Small intestine (tissue), 7 donors: Measurements from ENCODE around the gene SSX2IP. TPM values are rescaled to one million over a fixed set of nuclear protein-coding genes. Genes with fewer than 3 reads are reported as not detected.

Experiments
- DNase-seq, 2 donors: peaks; one replicate each; pipeline versions ENCODE4 v3.0.0 to v3.0.0-alpha.2; 2013
- FAIRE-seq: peaks from 2 replicates; lab custom pipeline; 2012; peaks lifted over from hg19 to GRCh38; lab: Jason Lieb, UNC
- H3K27ac ChIP-seq, 3 donors: one replicate each; pipeline ENCODE4 v1.5.1; 2013; ENCODE audit warnings: low read length in 2 of 3, mild to moderate bottlenecking in 2 of 3, control low read depth in 1 of 3, inconsistent platforms in 1 of 3, low read depth in 1 of 3, moderate library complexity in 1 of 3
- H3K27me3 ChIP-seq, 3 donors: one replicate each; pipeline ENCODE4 v1.6.1; 2013; ENCODE audit warnings: low read length in 3 of 3, inconsistent platforms in 1 of 3; ENCODE audit not compliant: control insufficient read depth in 3 of 3, insufficient read depth in 3 of 3
- H3K36me3 ChIP-seq, 3 donors: one replicate each; pipeline ENCODE4 v1.6.1; 2013; ENCODE audit warnings: low read length in 3 of 3, inconsistent platforms in 1 of 3, low read depth in 1 of 3, mild to moderate bottlenecking in 1 of 3, moderate library complexity in 1 of 3; ENCODE audit not compliant: control insufficient read depth in 3 of 3, insufficient read depth in 2 of 3
- H3K4me1 ChIP-seq, 3 donors: one replicate each; pipeline ENCODE4 v1.6.1; 2013; ENCODE audit warnings: low read length in 2 of 3, inconsistent platforms in 1 of 3, low read depth in 1 of 3, mild to moderate bottlenecking in 1 of 3, moderate library complexity in 1 of 3; ENCODE audit not compliant: control insufficient read depth in 3 of 3, insufficient read depth in 2 of 3
- H3K4me3 ChIP-seq, 3 donors: one replicate each; pipeline ENCODE4 v1.5.1; 2013; ENCODE audit warnings: low read length in 3 of 3, control low read depth in 1 of 3, inconsistent platforms in 1 of 3, low read depth in 1 of 3, mild to moderate bottlenecking in 1 of 3, moderate library complexity in 1 of 3
- H3K9me3 ChIP-seq, 2 donors: one replicate each; pipeline ENCODE4 v1.6.1; 2013; ENCODE audit warnings: low read depth in 1 of 2, low read length in 1 of 2; ENCODE audit not compliant: control insufficient read depth in 2 of 2, insufficient read depth in 1 of 2
- WGBS, 3 donors: extraction: QIAGEN DNeasy Blood & Tissue Kit; methylation state at CpG; one replicate each; pipeline ENCODE4 v1.1.7; 2013; 5-methylcytosine and 5-hydroxymethylcytosine counted together
- polyA plus RNA-seq, 4 donors: library from polyadenylated mRNA; stranded (reverse) in 3 of 4; unstranded in 1 of 4; fragments of 200-250 nt in 3 of 4; fragments of 120-200 nt in 1 of 4; gene quantifications; one replicate each; pipeline versions ENCODE4 v1.2.1 to v1.2.3, GENCODE V29; 2013
- donor health status: healthy with polysubstance abuse.
- donor health status: control.
- donor health status: control.
- donor health status: Bipolar disorder and iron deficiency.
- donor health status: healthy.

The SSX2IP gene
- polyA plus RNA-seq, 4 donors = 5.7 to 55.3 (median 13.6) TPM

DNA sequence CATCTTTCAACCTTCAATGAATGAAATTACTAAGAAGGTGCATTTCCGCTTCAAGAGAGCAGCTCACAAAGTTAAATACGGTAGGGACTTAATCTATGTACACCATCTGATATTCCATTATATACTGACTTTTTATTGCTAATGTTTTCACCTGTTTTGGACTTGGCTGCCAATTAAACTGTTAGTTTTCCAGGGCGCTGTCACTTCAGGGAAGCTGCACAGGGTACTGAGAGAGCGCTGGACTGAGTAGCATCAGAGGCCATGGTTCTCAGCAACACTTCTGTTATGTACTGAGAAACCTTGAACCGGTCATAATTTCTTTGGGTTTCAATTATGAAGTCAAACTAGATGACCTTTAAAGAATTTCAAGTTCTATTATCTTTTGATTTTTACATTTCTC, 8.2 kb downstream of the SSX2IP start:
- peaks cover 0 to 7% of the 10 kb centered on the region in 2 donors for H3K9me3 ChIP-seq
- H3K27me3 ChIP-seq = no peaks in the 10 kb centered on the region
- DNase-seq (no peak), FAIRE-seq (no peak)
- 87 to 93% (median 89%) methylated on average over 5 of the region's 5 CpGs for WGBS, 3 donors
- peaks cover 0 to 9% (median 2%) of the 10 kb centered on the region in 3 donors for H3K36me3 ChIP-seq
- no peak overlapping the region for H3K27ac ChIP-seq
- H3K4me1 ChIP-seq = peaks cover 0 to 7% (median 4%) of the 10 kb centered on the region in 3 donors
- no peak overlapping the region for H3K4me3 ChIP-seq

DNA sequence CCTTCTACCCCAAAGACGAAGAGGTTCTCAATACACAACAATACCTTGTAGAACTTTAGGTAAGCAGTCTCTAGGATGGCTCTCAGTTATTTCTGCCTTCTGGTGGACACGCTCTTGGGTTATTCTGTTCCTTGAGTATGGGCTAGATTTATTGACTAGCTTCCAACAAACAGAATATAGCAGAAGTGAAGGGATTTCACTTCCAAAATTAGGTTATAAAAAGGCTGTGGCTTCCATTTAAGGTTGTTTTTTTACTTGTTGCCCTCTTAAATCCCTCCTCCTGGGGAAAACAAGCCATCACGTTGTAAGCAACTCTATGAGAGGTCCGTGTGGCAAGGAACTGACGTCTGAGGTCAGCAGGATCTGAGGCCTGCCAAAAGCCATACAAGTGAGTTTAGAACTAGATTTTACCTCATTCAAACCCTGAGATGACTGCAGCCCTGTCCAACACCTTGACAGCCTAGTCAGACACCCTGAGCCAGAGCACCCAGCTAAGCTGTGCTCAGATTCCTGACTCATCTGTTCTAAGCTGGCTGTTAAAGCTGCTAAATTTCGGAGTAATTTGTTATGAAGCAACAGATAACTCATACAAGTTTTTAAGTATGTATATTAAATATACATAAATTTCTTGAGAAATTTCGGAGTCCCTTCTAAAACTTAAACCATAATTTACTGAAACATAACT, 12.7 kb downstream of the SSX2IP start:
- Histone ChIP-seq H3K4me1 (peaks cover 0 to 20% (median 0%) of the 10 kb centered on the region in 3 donors), H3K9me3 (peaks cover 0 to 4% of the 10 kb centered on the region in 2 donors), H3K27ac (no peak overlapping the region), H3K4me3 (no peak overlapping the region), H3K27me3 (no peaks in the 10 kb centered on the region), H3K36me3 (peaks cover 0 to 14% (median 2%) of the 10 kb centered on the region in 3 donors)
- 81 to 84% (median 82%) methylated on average over 7 of the region's 7 CpGs for WGBS, 3 donors
- FAIRE-seq (no peak), DNase-seq (no peak)

DNA sequence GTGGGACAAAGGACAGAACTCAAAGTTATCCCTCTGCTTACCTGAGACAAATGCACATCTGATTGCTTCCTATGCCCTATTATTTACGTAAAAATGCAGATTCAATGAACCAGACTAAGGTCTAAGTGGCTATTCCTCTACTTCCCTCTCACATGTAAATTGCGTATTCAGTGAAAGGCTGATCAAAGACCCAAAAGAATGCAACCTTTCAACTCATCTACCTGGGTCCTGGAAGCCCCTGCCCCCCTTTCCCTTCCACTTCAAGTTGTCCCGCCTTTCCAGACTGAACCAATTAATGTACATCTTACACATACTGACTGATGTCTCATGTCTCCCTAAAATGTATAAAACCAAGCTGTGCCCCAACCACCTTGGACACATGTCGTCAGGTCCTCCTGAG, 14.6 kb downstream of the SSX2IP start:
- 95 to 97% (median 95%) methylated on average over 4 of the region's 4 CpGs for WGBS, 3 donors
- Histone ChIP-seq H3K4me3 (no peak overlapping the region), H3K27ac (no peak overlapping the region), H3K36me3 (peaks cover 0 to 14% (median 2%) of the 10 kb centered on the region in 3 donors), H3K4me1 (peaks cover 0 to 20% (median 0%) of the 10 kb centered on the region in 3 donors), H3K9me3 (peaks cover 0 to 4% of the 10 kb centered on the region in 2 donors), H3K27me3 (no peaks in the 10 kb centered on the region)
- no peak for DNase-seq
- FAIRE-seq = no peak

- WGBS, 3 donors = 14 to 46% (median 17%) methylated on average over 1 of the region's 1 CpG
Measured at GRCh38 chr1:84675106-84675505, 15.2 kb downstream of the SSX2IP start.

GRCh38 chr1:84674705-84675104, 15.6 kb downstream of the SSX2IP start:
- Histone ChIP-seq H3K4me3 (no peak overlapping the region), H3K27ac (peak overlapping the region in 1 of 3 donors; percentile 15), H3K9me3 (peaks cover 0 to 4% of the 10 kb centered on the region in 2 donors), H3K4me1 (peaks cover 0 to 20% (median 0%) of the 10 kb centered on the region in 3 donors), H3K36me3 (peaks cover 0 to 13% (median 2%) of the 10 kb centered on the region in 3 donors), H3K27me3 (no peaks in the 10 kb centered on the region)
- FAIRE-seq (no peak), DNase-seq (peak in 1 of 2 donors; percentile 52)
- 14 to 71% (median 35%) methylated on average over 3 of the region's 3 CpGs for WGBS, 3 donors

More at GRCh38 chr1:84675106-84675505, 15.2 kb downstream of the SSX2IP start:
- Histone ChIP-seq H3K4me3 (no peak overlapping the region), H3K36me3 (peaks cover 0 to 14% (median 2%) of the 10 kb centered on the region in 3 donors), H3K4me1 (peaks cover 0 to 20% (median 0%) of the 10 kb centered on the region in 3 donors), H3K27ac (no peak overlapping the region), H3K27me3 (no peaks in the 10 kb centered on the region), H3K9me3 (peaks cover 0 to 4% of the 10 kb centered on the region in 2 donors)
- FAIRE-seq (no peak), DNase-seq (no peak)

DNA sequence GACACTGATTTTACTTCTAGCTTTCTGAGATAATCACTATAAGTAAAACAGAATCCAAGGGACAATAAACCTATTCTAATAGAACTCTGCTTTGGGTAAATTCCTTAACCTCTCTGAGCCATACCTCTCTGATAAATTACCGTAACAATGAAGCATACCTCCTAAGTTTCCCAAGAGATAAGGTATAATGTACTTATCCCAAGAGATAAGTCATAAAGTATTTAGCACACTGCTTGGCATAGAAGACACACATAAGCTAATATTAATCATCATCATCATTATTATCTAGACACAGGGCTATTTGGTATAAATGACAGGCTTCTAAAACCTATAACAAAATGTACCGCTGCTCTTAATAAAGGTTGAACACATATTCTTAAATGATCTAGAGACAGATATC, 16.2 kb downstream of the SSX2IP start:
- peaks cover 0 to 11% (median 4%) of the 10 kb centered on the region in 3 donors for H3K36me3 ChIP-seq
- no peak overlapping the region for H3K27ac ChIP-seq
- H3K9me3 ChIP-seq = peaks cover 0 to 4% of the 10 kb centered on the region in 2 donors
- no peak overlapping the region for H3K4me3 ChIP-seq
- peaks cover 0 to 20% (median 0%) of the 10 kb centered on the region in 3 donors for H3K4me1 ChIP-seq
- no peaks in the 10 kb centered on the region for H3K27me3 ChIP-seq
- 41 to 76% (median 68%) methylated on average over 2 of the region's 2 CpGs for WGBS, 3 donors
- FAIRE-seq (no peak), DNase-seq (no peak)

DNA sequence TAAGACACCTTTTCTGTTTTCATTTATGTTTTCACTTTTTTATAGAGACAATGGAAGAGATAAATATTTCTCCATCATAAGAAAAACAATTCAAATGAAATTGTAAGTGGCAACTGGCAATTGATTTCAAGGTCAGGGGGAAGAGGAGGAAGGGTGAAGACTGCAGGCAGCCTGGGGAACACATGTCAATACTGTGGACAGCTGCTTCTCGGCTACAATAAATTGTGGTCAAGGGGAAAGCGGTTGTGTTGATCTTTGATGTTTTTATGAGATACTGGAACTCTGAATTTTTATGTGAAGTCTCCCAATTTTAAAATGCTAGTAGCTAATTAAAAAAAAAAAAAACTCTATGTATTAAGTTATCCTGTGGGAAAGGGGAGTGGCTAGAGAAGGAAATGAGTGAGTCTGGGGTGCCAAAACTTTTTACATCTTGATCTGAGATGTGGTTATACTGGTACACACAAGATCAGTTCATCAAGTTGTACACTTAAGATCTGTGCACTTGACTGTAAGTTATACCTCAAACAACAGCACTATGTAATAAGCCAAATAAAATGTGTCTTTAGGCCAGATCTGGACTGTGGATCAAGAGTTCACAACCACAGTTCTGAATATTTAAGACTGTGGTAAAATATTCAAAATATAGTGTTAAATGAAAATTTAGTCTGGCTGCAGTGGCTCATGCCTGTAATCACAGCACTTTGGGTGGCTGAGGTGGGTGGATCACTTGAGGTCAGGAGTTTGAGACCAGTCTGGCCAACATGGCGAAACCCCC, 18.0 kb downstream of the SSX2IP start:
- H3K27me3 ChIP-seq = no peaks in the 10 kb centered on the region
- FAIRE-seq = no peak
- H3K4me3 ChIP-seq = no peak overlapping the region
- no peak overlapping the region for H3K27ac ChIP-seq
- DNase-seq = no peak
- 83 to 96% (median 95%) methylated on average over 3 of the region's 3 CpGs for WGBS, 3 donors
- H3K4me1 ChIP-seq = peaks cover 0 to 20% (median 0%) of the 10 kb centered on the region in 3 donors
- peaks cover 0 to 5% (median 2%) of the 10 kb centered on the region in 3 donors for H3K36me3 ChIP-seq
- no peaks in the 10 kb centered on the region for H3K9me3 ChIP-seq

DNA sequence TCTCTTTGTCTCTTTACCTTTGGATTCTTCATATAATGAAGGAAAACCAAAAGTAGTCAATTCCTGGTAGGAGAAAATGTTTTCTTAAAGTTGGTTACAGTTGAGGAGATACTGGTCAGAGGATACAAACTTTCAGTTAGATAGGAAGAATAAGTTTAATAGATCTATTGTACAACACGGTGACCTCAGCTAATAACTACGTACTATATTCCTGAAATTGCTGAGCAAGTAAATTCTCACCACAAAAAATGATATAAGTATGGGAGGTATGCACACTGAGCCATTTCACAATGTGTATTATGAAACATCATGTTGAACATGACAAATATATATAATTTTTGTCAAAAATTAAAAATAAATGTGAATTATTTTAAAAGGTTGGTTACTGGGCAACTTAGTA, 20.4 kb downstream of the SSX2IP start:
- peaks cover 2 to 4% (median 2%) of the 10 kb centered on the region in 3 donors for H3K36me3 ChIP-seq
- no peak for FAIRE-seq
- no peaks in the 10 kb centered on the region for H3K27me3 ChIP-seq

More for the DNA sequence above, 20.4 kb downstream of the SSX2IP start:
- Histone ChIP-seq H3K9me3 (no peaks in the 10 kb centered on the region), H3K4me1 (peaks cover 0 to 11% (median 0%) of the 10 kb centered on the region in 3 donors), H3K4me3 (no peak overlapping the region), H3K27ac (no peak overlapping the region)
- no peak for DNase-seq
- WGBS, 3 donors = 91 to 97% (median 94%) methylated on average over 2 of the region's 2 CpGs
